IPS-20b (cell line): ENCODE data around the gene MDC1.

Experiments
- H3K27ac ChIP-seq: one replicate; pipeline ENCODE4 v1.5.1; 2013; ENCODE audit warnings: low read length
- H3K27me3 ChIP-seq: 2 replicates; pipeline ENCODE4 v1.6.1; 2013; ENCODE audit warnings: mild to moderate bottlenecking, low read length, inconsistent platforms; ENCODE audit not compliant: insufficient read depth
- H3K36me3 ChIP-seq: 2 replicates; pipeline ENCODE4 v1.6.1; 2013; ENCODE audit warnings: low read depth, mild to moderate bottlenecking, inconsistent platforms, low read length, moderate library complexity; ENCODE audit not compliant: insufficient read depth
- H3K4me1 ChIP-seq: 2 replicates; pipeline ENCODE4 v1.6.1; 2013; ENCODE audit warnings: mild to moderate bottlenecking, control low read depth, inconsistent platforms, low read length, moderate library complexity; ENCODE audit not compliant: insufficient read depth
- H3K4me3 ChIP-seq: 2 replicates; pipeline ENCODE4 v1.5.1; 2013; ENCODE audit warnings: mild to moderate bottlenecking, low read length, inconsistent platforms
- H3K9ac ChIP-seq: 2 replicates; pipeline ENCODE4 v1.6.1; 2013; ENCODE audit warnings: low read depth, mild to moderate bottlenecking, inconsistent platforms, low read length, moderate library complexity
- H3K9me3 ChIP-seq: 2 replicates; pipeline ENCODE4 v1.6.1; 2013; ENCODE audit warnings: mild to moderate bottlenecking, low read depth, low read length, inconsistent platforms; ENCODE audit not compliant: insufficient read depth

The MDC1 gene

DNA sequence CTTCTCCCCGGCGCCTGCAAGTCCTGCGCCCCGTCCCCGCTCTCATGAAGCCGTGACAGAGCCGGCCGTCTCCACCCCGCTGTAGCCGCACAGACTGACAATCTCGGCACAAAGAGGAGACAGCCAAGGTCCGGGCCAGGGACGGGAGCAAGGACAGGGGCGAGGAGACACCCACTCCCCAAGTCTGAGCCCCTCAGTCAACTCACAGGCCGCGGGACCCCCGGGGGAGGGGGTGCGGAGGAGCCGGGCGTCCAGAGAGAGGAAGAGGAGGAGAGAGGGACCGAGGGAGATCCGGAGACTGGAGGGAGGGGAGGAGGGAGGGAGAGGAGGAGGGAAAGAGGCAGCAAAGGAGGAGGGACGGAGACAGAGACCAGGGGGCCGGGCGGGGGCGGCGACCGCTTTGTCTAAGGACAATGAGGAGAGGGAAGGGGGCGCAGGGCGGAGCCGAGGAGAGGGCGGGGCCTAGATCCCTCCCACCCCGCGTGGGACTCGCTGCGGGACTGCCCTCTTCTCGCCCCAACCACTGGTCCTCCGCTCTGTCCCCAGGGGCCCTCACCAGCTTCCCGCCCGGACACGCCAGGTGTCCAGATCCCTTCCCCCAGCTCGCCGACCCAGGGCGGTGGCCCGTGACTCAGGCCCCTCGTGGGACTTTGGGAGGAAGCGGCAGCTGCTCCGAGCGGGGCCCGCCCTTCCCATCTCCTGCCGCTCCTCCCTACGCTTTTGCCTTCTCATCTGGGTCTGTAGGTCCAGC lies 30.0 kb downstream of the MDC1 start:
- Histone ChIP-seq H3K36me3 (no peaks in the 10 kb centered on the region), H3K27ac (peak overlapping the region; percentile 44), H3K4me1 (peaks cover 42% of the 10 kb centered on the region), H3K9ac (peak overlapping the region; percentile 80), H3K9me3 (no peaks in the 10 kb centered on the region), H3K4me3 (peak overlapping the region; percentile 82), H3K27me3 (no peaks in the 10 kb centered on the region)

DNA sequence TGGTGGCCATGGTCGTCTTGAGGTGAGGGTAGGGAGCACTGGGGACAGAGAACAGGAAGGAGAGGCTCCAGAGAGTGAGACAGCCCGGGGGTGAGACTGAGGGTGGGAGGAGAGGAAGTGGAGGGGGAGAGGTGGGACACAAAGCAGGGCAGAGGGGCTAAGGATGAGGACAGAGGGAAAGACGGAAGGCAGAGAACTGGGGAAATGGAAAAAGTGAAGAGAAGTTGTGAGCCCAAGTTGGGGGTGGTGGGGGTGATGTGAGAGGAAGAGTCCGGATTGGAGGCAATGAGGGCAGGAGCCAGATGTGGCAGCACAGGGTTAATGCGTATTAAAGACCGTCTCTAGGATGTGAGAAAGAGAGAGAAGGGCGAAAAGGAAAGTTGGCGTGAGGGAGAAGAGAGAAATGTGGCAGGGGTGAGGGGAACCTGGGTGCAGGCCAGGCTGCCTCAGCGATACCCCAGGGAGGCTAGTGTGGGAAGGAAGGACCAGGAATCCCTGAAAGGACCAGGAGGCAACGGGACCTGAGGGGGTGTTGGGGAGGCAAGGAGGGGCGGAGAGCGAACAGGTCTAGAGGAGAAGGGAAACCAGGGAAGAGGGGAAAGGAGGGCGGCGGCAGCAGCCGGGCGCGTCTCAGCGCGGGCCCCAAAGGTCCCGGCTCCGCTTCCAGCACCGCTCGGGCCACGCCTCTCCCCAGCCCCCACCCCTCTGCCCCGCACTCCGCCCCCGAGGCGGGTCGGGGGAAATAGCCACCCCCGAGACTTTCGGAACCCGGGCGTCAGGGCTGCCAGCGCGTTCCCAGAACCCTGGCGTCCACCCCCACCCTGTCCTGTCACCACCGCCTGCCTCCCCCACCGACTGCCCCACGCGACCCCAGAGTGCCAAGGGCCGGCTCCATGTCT lies 30.8 kb downstream of the MDC1 start, which contains the start of gene PPP1R18:
Gene PPP1R18, minus strand, starts transcription at position 637 of the 899 bp plus-strand sequence. Its CDS starts 627 bp downstream, at position 10.
- Histone ChIP-seq H3K4me1 (peaks cover 38% of the 10 kb centered on the region), H3K4me3 (peak within 1 kb of the TSS; percentile 82), H3K27me3 (no peaks in the 10 kb centered on the region), H3K27ac (peak within 1 kb of the TSS; percentile 44), H3K36me3 (no peaks in the 10 kb centered on the region), H3K9me3 (no peaks in the 10 kb centered on the region), H3K9ac (peak within 1 kb of the TSS; percentile 80)

GRCh38 chr6:30685157-30686008 lies 31.7 kb downstream of the MDC1 start:
- no peak overlapping the region for H3K27ac ChIP-seq
- peak overlapping the region; percentile 82 for H3K4me3 ChIP-seq
- no peaks in the 10 kb centered on the region for H3K36me3 ChIP-seq
- H3K9me3 ChIP-seq = no peaks in the 10 kb centered on the region
- no peaks in the 10 kb centered on the region for H3K27me3 ChIP-seq
- no peak overlapping the region; the same call in 1 of the 2 replicates for H3K9ac ChIP-seq
- peaks cover 38% of the 10 kb centered on the region for H3K4me1 ChIP-seq

DNA sequence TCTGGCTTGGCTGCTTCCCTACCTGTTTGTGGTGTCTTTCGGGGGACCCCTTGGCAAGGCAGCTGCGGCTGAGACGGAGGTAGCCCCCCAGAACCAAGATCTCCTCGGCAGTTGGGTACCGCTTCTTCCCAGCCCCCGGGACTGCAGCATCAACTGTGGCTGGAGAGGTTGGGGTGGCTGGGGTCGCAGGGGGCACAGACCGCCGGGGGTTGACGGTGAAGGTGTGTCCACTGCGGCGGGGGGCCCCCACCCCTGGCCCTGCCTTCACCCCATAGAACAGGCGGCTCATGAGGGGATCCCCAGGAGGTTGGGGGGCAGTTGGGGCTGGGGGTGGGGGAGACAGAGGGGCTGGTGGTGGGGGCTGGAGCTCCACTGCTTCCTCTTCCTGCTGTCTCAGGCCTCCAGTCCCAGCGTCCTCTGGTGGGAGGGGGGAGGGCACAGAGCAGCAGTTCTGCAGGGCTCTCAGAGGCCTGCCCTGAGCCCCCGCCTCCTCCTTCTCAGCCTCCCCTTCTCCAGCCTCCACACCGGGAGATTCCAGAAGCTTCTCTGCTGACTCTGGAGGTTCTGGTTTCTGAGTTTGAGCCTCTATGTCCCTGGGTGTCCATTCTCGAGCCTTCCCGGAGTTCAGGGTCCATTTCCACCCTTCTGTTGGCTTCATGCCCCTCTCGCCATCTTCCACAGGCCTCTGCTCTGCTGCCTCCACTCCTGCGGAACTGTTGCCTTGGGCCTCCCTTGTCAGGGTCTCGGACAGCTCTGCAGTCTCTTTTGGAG lies 32.5 kb downstream of the MDC1 start:
- Histone ChIP-seq H3K27ac (no peak overlapping the region), H3K36me3 (no peaks in the 10 kb centered on the region), H3K9me3 (no peaks in the 10 kb centered on the region), H3K9ac (peak overlapping the region; percentile 69; the same call in 1 of the 2 replicates), H3K4me1 (peaks cover 35% of the 10 kb centered on the region; the same call in 1 of the 2 replicates), H3K4me3 (peak overlapping the region; percentile 50; the same call in 1 of the 2 replicates), H3K27me3 (no peaks in the 10 kb centered on the region)

DNA sequence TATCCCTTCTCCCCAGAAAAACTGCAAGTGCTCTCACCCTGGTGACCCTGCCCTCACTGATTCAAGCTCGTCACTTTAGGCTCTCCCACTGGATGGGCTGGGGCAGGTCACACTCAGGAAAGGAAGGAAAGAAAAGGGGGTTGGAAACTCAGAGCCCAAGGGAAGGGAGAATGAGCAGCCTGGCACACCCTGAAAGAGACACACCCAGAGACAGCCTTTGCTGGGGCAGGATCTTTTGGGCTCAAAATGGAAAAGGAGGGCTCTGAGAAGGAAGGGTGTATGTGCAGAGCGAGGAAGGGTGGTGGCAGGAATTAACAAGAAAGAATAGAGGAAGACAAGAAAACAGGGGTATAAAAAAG lies 33.1 kb downstream of the MDC1 start:
- peak overlapping the region; percentile 50; the same call in 1 of the 2 replicates for H3K4me3 ChIP-seq
- no peaks in the 10 kb centered on the region for H3K27me3 ChIP-seq
- H3K4me1 ChIP-seq = peaks cover 37% of the 10 kb centered on the region; the same call in 1 of the 2 replicates
- no peak overlapping the region for H3K27ac ChIP-seq
- H3K36me3 ChIP-seq = no peaks in the 10 kb centered on the region
- peak overlapping the region; percentile 69; the same call in 1 of the 2 replicates for H3K9ac ChIP-seq
- no peaks in the 10 kb centered on the region for H3K9me3 ChIP-seq

DNA sequence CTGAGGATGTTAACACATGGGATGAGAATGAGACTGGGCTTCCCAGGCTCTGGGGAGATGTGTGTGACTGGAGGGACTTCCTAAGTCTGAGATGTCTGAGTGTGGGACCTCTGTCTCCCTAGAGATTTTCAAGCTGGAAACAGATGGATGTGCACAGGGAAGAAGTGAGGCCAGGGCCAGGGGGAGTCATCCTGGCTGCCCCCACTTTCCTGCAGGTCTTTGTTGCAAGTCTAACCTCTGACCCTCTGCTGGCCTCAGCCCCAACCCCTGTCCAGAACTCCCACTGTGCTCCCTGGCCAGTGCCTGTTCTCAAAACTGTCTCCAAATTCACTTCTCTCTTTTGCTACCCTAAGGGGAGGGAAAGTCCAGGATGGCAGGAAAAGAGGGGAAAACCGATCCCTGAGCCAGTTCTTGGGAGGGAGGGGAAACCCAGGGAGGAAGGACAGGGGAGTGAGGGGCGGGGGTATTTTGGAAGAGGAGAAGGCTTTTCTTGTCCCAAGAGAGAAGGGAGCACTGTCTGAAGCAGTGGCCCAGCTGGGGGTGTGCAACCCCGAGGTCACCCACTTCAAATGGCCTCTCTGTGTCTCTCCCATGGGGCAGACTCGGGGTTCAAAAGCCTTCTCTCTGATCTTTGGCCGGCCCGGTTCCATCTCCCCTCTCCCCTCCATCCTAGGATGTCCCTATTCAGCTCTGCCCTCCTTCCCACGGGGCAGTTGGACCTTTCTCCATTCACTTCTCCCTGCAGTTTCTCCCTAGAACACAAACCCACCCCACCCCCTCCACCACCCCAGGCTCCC lies 33.7 kb downstream of the MDC1 start:
- Histone ChIP-seq H3K4me3 (peak overlapping the region; percentile 50), H3K4me1 (peaks cover 37% of the 10 kb centered on the region; the same call in 1 of the 2 replicates), H3K27me3 (no peaks in the 10 kb centered on the region), H3K9me3 (no peaks in the 10 kb centered on the region), H3K9ac (peak overlapping the region; percentile 69; the same call in 1 of the 2 replicates), H3K36me3 (peaks cover 3% of the 10 kb centered on the region; the same call in 1 of the 2 replicates), H3K27ac (peak overlapping the region; percentile 32)

DNA sequence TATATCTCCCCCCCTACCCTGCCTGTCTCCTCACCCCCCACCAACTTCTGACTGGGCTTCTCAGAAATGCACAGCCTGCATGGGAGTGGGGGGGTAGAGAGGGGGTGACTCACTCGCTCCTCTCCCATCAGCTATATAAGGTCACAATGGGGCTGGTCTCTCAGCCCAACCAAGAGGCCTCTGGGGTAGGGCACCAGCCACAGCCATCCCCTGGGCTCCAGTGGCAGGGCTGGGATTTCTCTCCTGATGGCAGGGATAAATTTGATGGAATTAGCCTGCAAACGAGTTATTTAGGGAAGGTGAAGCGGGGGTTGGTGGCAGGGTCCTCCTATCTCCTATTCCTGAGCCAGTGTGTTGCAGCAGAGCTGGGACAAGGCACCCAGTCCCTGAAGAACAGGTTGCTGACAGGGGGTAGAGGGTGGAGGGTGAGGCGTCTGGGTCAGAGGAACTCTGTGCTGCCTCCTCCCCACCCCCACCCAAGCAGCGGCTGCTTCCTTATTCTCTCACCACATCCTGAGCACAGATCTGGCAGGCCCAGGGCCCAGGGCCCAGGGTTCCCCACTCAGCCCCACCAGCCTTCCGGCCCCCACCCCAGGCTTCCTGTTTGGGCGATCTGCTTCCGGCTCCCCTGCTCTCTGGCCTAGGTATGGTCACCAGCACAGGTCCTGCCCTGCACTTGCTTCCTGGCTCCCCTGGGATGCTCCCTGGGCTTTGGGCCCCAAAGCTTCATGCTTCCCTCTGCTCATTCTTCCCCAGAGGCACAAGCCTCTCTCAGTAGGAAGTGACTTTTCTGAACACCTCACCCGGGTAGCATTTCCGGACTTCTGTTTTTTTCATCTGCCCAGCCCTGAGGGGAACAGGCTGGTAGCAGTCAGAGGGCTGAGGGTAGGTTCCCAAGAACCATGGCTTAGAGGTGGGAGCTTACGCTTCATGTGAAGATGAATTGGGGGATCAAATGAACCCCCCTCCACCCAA lies 34.7 kb downstream of the MDC1 start:
- Histone ChIP-seq H3K4me3 (peak overlapping the region; percentile 50; the same call in 1 of the 2 replicates), H3K9me3 (no peaks in the 10 kb centered on the region), H3K4me1 (peaks cover 31% of the 10 kb centered on the region; the same call in 1 of the 2 replicates), H3K36me3 (peaks cover 9% of the 10 kb centered on the region; the same call in 1 of the 2 replicates), H3K27ac (peak overlapping the region; percentile 32), H3K9ac (peak overlapping the region; percentile 69; the same call in 1 of the 2 replicates), H3K27me3 (no peaks in the 10 kb centered on the region)

DNA sequence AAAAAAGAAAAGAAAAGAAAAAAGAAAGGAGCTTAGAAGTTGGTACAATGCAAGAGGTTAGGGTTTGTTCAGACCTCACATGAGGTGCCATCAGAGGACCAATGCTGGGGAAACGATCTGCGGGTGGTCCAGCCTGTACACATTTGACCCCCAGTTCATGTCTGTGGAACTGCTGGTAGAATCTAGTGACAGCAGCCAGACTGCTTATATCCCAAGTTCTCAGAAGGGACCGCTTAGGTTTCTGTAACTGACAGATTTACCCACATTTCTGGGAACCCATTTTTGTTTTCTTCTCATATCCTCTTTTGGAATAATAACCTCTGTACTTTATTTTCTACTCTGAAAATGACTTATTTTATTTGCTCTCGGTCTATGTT lies 35.3 kb downstream of the MDC1 start:
- H3K4me1 ChIP-seq = peaks cover 31% of the 10 kb centered on the region; the same call in 1 of the 2 replicates

DNA sequence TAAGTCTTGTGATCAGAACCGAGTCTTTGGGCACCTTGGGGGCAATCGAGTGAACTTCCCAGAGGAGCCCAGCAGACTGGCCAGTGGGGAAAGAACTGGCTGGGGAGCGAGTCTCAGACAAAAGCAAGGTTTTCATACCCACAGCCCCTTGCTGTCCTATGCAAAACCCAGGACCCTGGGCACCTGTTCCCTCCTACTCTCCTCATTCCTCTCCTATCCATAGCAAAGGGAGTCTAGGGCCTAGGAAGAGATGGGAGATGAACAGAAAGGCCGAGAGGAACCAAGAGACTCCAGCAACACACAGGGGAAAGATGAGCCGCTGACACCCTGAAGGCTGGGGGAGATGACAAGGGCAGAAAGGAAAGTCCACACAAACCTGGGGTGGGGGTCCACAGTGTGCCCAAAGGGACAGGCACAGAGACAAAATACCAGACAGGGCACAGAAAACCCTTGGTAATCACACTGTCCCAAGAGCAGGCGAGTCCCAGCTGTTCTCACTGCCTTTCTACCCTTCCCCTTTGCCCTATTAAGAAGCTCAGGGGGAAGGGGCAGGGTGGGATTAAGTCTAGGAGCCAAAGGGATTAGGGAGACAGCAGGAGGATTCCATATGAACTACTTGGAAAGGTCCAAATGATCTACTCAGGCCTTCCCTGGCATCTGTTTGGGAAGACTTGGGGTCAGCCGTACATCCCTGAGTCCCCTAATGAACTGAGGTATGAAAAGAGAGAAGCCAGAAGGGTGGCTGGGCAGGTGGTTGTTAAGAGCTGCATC lies 37.1 kb downstream of the MDC1 start:
- H3K9ac ChIP-seq = peak overlapping the region; percentile 67
- H3K27me3 ChIP-seq = no peaks in the 10 kb centered on the region
- H3K4me1 ChIP-seq = peaks cover 26% of the 10 kb centered on the region; the same call in 1 of the 2 replicates
- H3K27ac ChIP-seq = no peak overlapping the region
- H3K36me3 ChIP-seq = peaks cover 23% of the 10 kb centered on the region
- H3K9me3 ChIP-seq = no peaks in the 10 kb centered on the region
- H3K4me3 ChIP-seq = peak overlapping the region; percentile 54; the same call in 1 of the 2 replicates

More for the DNA sequence above, 35.3 kb downstream of the MDC1 start:
- H3K9ac ChIP-seq = no peak overlapping the region; the same call in 1 of the 2 replicates
- peaks cover 15% of the 10 kb centered on the region for H3K36me3 ChIP-seq
- H3K4me3 ChIP-seq = no peak overlapping the region; the same call in 1 of the 2 replicates
- H3K27ac ChIP-seq = no peak overlapping the region
- no peaks in the 10 kb centered on the region for H3K27me3 ChIP-seq
- no peaks in the 10 kb centered on the region for H3K9me3 ChIP-seq
